Activated T-helper 1 cell treated with Interleukin-2 at 50 U/mL for 16 hours (primary cell): ENCODE data around the gene EZR.

Experiments used
- DNase-seq: peaks from one replicate; pipeline ENCODE4 v3.0.0-alpha.2; 2020; ENCODE audit warnings: low read depth

The EZR gene

DNA sequence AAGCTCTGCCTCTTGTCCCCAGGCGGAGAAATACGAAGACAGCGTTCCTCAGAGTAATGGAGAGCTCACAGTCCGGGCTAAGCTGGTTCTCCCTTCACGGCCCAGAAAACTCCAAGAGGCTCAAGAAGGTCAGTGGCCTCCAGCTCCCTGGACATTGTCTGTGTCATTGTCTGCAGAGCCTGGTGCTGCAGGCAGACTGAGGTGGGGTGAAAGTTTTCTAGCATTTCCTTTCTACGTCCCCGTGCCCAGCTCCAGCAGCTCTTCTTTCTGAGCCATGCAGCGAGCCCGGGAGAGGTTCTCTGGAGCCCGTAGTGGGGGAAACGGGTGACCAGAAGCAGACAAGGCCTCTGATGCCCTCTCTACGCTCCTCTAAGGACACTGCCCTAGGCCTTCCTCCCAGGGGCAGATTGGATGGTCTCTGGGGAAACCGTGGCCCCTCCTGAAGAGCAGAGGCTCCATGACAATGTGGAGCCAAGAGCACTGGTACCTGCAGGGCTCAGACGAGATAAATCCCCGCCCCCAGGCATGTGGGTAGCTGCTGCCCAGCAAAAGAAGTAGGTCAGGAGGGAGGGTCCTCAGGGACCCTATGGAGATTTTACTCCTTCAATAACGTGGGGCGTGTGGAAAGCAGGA is 58.4 kb downstream of the EZR start:
- DNase-seq = no peak

DNA sequence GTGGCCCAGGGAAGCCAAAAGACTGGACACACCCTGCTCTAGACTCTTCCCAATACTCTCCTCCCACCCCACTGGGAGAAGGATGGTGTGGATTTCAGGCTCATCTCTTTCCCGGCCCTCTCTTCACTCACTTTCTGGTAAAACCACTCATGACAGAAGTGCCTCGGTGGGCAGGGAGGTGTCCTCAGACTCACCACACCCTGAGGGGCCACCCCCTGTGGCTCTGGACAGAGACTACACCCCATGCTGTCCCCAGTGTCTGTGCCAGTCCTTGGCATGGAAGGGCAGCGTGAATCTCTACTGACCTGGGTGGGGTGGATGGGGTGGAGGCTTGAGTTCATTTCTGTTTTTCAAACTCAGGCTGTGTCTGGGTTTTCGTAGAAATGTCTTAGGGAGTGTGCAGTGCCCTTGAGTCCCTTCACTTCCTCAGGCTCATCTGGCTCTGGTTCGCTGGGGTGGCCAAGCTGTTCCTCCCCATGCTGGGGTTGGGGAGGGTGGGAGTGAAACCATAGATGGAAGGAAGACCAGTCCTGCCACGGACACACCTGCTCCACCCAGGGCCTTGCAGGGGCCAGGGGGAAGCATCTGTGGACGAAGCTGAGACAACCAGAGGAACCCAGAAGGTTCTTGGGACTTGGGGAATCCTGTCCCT is 59.1 kb downstream of the EZR start:
- no peak for DNase-seq

DNA sequence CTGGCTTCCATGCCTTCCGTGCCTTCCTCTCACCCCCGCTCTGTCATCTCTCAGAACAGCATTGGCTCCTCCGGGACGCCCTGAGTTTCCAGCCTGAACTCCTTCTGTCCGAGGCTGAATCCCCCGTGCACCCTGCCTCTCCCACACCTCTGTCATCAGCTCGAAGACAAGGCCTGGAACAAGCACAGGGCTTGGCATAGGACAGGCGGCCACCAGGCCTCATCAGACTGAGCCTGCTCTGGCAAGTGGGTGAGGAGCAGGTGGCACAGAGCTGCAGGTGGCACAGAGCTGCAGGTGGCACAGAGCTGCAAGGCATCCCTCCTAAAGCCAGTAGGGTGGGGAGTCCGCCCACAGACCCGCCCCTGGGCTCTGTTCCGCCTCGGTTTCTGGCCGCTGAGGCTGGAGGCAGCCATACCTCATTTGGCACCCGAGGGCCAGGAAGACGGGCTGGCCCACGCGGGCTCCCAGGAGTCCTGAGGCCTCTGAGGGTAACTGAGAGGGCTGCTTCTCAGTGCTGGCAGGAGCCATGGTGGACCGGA is 60.2 kb downstream of the EZR start:
- no peak for DNase-seq

DNA sequence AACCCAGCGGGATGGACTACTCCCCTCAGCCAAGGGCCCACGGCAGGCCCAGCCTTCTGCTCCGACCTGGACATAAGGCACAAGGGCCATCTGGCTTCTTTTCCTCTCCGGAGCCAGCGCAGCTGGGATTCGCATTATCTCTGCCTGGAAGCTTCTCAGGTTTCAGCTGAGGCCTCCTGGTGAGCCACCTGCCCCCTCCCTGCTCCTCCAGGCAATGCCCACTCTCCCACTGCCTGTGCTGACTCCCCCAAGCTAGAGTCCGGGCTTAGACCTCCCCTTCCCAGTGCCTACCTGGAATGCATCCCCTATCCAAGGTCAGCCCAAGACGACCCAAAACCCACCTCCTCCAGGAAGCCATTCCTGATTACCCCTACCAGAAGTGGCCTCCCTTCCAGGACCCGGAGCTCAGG is 60.7 kb downstream of the EZR start:
- no peak for DNase-seq

DNA sequence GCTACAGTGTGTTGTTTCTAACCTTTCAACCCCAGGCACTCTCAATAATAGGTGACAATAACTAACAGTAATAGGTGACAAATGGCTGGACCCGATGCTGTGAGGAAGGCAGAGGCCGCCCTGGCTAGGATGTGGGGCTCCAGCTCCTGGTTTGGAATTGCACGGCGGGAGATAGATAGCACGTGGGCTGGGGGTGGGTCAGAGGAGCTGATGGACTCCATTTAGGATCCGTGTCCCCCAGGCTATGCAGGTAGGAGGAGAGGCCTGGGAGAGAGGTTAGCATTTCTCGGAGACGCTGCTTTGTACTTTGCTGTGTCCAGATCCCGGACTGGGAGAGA is 61.4 kb downstream of the EZR start:
- DNase-seq = no peak

DNA sequence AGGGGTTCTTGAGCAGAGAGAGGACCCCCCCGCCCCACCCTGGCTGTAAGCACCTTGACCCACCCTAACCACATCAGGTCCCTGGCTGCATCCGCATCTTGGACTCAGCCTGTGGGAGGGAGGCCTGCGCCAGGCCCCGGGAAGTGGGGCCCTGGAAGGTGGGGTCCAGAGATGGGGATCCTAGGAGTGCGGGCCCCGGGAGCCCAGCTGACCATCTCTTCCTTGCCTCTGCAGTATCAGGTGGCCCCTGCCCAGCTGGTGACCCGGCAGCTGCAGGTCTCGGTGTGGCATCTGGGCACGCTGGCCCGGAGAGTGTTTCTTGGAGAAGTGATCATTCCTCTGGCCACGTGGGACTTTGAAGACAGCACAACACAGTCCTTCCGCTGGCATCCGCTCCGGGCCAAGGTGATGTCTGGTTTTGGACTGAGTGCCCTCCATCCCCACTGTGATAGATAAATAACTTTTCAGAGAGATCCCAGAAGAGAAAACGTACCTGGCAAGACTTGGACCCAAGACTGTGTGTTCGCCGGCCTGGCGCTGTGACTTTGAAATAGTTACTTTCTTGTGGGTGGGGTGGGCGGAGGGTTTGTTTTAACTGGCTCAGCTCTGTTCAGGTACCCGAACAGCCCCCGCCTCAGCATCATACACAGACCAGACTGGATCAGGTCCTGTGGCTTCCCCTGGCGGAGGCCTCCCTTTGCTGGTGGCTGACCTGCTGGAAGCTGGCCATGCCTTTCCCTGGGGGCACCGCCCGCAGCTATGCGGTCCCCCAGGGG is 62.0 kb downstream of the EZR start:
- no peak for DNase-seq

DNA sequence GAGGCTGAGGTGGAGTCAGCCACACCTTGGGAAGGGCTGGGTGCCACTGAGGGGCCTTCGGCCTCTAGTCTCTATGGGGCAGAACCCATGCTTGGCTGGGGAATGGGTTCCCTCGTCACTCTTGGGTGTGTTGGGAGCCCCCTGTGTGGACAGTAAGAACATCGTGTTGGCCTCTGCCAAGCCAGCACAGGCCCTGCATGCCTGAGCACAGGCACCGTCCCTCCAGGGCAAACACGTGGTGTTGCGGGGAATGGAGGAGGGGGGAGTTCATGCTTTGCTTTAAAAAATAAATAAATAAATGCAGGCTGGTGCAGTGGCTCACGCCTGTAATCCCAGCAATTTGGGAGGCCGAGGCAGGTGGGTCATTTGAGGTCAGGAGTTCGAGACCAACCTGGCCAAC is 63.0 kb downstream of the EZR start:
- no peak for DNase-seq

DNA sequence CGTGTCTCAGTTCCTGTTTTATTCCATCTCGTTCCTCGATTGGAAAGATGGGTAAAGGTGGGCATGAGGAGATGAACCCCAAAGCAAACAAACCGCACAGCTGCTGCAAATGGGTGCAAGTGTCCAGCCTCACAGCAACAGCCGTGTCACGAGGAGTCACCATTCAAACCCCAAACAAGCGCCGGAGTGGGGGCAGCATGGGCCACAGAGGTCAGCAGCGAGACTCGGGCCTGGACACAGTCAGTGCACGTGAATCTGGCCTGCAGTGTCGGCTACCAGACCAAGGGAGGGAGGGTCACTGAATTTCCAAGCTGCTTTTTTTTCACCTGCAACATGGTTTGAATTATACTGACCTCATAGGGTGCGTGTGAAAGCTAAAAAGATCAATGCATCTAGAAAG is 63.5 kb downstream of the EZR start:
- no peak for DNase-seq

DNA sequence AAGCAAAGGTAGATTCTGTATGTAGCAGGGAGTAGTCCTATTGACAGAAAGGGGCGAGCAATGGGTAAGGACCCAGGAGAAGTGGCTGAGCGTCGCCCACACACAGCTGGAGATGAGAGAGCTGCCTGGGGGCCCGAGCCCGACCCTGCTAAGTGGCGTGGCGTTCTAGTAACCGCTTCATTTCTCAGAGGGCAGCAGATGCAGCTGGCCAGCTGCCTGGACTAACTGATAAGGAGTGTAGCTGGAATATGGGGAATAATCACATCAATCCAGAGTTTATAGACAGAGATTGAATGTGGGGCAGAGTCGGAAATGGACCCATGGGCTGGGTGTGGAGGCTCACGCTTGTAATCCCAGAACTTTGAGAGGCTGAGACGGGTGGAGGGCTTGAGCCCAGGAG is 64.4 kb downstream of the EZR start:
- DNase-seq = no peak

DNA sequence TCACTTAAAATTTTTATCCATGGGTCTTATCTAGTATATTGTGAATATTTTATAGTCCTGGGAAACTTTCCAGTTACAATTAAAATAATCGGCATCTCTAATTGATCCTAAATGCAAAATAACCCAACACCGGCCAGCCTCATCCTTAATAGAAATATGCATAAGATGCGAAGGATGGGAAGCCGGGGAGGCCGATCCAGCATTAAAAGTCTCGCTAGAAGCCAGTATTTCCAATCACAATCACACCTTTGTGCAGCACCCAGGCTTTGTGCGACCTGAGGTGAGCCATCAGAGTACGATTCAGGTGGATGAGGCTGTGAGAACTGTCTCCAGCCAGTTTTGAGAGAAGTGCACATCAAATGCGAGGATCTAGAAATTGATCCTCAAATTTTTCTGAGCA is 65.4 kb downstream of the EZR start:
- DNase-seq = no peak

DNA sequence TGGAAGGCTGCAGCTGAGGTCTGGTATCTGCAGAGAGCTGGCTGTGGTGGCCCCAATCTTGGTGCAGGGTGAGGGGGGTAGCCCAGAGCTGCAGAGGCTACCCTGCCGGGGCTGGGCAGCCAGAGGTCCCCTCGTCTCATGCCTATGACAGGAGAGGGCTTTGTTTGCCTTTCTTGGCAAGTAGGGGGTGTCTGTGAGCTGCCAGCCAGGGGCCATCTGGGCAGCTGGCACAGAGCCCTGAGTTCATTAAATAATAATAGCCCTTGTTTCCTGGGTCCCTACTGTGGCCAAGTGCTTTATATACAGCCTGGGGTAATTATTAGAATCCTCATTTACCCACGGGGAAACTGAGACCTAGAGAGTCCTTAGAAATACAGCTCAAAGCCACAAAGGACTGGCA is 66.6 kb downstream of the EZR start:
- DNase-seq = no peak

DNA sequence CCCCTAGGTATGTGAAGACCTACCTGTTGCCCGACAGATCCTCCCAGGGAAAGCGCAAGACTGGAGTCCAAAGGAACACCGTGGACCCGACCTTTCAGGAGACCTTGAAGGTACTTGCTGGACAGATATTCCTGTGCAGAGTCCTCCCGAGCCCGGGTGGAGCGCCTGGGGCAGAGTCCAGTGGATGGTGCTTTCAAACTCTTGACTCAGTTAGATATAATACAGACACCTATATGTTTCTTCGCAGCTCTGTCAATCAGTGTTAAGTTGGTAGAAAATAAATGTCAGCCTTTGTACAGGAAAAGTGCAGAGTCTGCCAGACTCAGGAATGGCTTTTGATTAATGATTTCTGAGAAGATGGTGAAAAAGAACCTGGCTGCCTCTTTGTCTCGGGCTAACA is 67.2 kb downstream of the EZR start:
- DNase-seq = no peak

DNA sequence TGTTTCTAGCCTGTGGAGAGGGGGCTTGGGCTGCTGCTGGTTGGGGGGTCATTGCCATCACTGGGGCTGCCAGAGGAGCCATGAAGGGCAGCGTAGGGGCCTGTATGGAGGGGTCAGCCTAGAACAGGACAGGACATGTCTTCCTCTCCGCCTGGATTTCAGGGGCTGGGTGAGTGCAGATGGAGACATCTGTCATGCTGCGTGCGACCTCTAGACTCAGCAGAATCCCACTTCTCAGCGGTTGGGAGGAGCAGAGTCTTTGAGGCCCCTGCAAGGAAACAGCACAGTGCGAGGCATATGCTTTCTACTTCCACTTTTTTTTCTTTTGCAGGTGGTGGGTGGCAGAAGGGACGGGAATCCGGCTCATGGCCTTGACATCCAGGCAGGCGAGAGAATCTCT is 67.9 kb downstream of the EZR start:
- DNase-seq = no peak

DNA sequence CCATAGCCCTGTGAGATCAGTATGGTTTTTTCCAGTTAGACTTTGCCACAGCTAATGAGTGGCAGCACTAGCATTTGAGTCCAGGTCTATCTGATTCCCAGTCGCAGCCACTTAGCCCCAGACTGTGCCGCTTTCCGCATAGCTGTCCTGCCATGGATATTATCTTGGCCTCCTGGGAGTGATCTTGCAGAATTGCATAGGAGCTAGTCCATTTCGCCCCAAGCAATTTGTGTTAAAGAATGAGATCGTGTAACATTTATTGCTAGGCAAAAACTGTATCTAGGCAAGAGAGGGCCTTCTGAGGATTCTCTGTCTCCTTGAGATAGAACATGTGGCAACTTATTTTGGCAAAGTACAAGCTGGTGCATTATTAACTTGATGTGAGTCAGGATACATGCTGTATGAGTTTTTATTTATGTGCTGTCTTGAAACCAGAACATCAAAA is 74.2 kb downstream of the EZR start:
- DNase-seq = no peak

DNA sequence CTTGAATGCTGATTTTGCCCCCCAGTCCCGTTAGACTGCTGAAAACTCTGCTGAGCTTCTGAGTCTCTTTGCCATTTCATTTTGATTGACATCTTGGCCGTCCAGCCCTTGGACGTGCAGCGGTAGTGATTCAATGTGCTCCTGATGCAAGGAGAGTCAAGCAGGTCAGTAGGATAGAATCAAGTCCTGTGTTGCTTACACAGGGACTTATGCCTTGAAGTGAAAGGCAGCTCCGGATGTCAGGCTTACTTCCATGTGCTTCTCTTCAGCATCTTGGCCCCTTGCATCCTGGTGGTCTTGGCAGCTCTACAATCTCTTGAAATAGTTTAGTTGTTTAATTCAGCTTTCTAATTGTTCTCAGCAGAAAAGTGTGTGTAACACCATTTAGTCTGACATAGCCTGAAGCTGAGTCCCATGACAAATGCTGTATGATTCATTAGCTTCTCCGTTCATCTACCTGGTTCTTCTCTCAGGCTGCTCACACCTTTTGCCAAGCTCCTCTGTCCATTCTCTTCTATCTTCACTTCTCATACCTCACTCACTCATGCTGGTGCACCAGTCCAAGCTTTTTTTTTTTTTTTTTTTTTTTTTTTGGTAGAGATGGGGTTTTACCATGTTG is 76.0 kb downstream of the EZR start:
- DNase-seq = no peak

DNA sequence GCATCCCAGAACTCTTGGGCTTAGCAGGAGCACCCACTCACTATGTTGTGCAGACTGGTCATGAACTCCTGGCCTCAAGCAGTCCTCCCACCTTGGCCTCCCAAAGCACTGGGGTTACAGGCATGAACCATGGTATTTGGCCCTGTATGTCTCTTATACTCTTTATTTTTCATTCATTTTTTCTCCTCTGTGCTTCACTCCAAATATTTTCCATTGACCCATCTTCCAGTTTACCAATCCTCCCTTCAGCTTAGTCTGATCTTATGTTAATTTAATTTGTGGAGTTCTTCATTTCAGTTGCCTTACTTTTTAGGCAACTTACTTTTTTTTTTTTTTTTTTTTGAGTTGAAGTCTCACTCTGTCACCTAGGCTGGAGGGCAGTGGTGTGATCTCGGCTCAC is 79.5 kb downstream of the EZR start:
- no peak for DNase-seq

DNA sequence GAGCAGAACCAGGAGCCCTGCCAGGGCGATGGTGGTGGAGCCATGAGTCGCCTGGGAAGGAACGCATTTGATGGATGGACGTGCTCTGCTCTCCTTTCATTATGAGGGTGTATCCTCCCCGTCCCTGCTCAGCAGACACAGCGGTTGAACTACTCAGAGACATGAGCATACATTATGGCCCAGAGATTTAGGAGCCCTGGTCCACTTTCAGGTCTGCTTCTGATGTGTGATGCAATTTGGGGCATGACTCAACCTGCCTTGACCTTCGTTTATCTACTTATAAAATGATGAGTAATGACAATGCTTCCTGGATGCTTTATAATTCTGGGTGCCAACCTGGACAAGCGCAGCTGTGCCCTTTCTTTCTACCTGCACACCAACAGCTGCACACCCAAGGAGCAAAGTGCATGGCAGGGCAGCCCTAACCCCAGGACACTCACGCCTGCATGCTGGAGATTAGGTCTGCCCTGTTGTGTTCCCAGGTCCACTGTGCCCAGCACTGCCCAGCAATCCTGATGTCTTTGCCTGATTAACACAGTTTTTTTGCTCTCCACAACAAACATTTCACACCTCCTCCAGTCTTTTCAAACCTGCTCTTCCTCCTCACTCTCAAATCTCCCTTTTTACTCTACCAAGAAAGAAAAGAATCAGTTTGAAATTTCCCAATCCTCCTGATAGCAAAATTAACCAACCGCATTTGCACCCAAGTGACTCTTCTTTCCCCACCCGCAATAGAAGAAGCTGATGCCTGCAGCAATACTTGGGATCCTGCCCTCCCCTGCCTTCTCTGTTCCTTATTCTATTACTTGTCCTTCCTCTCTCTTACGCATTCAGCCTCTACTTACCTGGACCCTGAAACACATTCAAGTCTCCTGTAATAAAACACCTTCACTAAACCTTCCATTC is 81.2 kb downstream of the EZR start:
- no peak for DNase-seq

DNA sequence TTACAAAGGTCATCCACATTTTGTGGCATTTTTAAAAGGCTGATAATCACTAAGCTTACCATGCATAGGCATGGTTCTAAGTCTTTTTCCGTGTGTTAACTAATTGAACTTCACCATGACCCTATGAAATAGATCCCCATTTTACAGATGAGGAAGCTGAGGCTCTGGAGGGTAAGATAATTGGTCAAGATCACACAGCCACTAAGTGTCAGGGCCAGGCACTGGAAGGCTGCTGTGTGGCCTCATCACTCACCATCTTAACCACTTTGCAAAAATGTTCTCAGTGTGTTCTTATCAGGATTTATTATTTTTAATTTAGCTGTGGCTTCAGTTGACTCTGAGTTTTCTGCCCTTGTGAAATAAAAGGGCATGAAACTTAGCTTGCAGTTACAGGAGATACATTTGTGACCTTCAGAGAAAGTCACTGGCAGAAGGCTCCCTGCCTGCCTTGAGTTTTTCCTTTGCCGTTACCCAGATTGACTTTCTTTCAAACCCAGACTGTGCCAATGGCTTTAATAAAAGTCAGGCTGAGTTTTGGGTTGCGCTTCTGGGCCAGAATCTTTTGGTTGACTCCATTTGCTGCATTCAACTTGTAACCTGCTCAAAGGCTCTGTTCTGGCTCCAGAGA is 82.0 kb downstream of the EZR start:
- DNase-seq = no peak

DNA sequence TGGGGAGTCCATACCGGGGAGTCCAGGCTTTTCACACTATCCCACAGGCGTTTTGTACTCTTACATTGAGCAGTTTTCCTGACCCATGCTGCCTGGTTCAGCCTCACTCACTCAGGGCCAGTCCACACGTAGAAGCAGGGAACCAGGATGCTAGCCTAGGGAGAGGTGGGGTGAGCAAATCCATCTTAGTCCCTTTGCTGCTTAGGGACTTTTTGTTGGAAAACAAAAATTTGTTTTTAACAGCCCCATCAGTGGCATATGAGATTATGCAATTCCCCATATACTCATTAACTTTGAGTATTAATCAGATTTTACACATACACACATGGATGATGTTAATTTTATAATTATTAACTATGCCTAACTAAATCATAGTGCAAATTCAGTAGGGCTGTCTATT is 84.2 kb downstream of the EZR start:
- DNase-seq = no peak

DNA sequence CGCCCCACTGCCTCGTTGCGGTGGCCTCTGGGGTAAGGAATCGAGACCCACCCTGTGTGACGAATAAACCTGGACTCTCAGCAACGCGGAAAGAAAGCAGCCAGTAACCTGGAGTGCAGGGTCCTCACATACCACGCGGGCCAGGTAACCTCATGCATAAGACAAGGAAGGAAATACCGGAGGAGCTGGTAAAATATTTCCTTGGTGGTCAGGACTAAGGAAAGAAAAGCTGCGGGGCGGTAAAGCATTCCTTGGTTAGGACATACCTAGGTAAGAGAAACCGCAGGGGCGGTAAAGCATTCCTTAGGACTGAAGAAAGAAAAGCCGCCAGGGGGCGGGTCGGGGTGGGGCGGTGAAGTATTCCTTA is 88.6 kb downstream of the EZR start:
- DNase-seq = no peak

DNA sequence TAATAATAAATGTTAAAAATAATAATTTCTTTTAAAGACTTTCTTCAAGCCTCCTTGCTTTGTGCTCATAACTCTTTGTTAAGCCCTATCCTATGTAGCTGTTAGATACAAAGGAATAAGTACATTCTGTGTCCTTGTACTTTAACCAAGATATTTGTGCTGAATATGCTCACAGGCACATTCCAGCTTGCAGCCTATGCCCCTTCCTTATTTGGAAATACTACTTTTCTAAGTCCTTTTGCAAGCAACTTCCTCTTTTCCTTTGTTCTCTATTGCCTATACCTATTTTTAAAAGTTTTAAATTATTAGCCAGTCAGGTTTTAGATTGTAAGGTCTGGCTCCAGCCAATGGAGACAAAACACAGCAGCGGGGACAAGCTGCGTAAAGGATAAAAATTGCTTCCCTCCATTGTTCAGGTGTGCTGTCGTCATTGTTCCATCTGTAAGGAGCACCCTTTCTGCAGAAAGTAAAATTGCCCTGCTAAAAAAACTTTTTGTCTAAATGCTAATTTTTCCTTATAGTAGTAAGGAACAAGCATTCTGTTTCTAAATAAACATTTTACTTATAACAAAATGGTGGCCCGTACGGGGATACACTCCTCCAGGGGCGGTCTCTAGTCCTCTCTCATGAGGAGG is 89.1 kb downstream of the EZR start:
- DNase-seq = no peak
